HG02588 (cell line): ENCODE measurements around the gene TENM3.
"Not testable (repeated sequence)": the region's sequence is repeated elsewhere in the genome, so short reads cannot be mapped to it uniquely, and the experiment has no call there.

Experiments
- ATAC-seq: cut with Tn5 transposase; IDR thresholded peaks from one replicate; pipeline ENCODE4 v1.9.1; 2021; ENCODE audit warnings: mild to moderate bottlenecking, moderate library complexity; ENCODE audit not compliant: unreplicated experiment

TENM3 gene

DNA sequence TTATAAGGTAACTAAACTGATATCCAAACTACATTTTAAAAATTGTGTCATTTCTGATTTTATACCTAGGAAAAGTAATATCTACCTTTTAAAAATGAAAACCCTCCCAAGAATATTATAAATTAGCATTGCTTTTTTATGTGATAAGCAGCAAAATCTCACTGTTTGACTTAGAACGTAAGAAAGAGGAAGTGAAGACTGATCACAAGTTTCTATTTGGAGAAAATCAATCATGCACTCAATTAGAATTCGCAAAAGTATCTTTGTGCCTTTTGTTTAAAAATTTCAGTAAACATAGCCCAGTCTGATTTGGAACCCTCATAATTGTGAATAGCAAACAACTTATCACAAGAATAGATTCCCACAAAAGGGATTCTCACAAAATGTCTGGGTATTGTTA is 142.7 kb downstream of the TENM3 start:
- no peak for ATAC-seq

DNA sequence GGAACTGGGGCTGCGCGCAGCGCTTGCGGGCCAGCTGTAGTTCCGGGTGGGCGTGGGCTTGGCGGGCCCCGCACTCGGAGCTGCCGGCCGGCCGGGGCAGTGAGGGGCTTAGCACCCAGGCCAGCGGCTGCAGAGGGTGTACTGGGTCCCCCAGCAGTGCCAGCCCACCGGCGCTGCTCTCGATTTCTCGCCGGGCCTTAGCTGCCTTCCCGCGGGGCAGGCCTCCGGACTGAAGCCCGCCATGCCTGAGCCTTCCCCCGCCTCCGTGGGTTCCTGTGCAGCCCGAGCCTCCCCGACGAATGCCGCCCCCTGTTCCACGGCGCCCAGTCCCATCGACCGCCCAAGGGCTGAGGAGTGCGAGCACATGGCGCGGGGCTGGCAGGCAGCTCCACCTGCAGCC is 143.4 kb downstream of the TENM3 start:
- not testable (repeated sequence) for ATAC-seq

DNA sequence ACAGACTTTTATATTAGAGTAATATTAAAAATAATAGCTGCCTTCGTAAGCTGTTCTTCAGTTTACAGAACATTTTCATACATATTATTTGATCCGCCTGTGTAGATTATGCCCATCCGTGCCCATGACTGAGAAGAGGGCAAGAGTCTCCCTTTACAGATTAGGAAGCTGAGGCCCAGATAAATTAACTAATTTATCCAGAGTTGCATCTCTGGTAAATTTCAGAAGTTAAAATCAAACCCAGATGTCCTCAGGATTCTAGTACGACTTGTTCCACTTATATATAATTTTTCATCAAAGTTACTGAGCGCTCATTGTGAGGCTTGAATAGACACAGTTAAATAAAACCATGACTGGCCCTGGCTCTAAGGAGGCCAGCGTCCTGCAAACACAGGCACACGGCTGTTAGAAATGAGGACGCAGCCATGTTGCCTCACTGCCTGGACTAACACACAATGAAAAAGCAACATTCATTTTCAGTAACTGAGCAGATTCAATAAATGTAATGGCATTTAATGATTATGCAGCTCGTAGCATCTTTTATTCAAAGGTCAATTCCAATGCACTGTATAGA is 148.0 kb downstream of the TENM3 start:
- no peak for ATAC-seq

DNA sequence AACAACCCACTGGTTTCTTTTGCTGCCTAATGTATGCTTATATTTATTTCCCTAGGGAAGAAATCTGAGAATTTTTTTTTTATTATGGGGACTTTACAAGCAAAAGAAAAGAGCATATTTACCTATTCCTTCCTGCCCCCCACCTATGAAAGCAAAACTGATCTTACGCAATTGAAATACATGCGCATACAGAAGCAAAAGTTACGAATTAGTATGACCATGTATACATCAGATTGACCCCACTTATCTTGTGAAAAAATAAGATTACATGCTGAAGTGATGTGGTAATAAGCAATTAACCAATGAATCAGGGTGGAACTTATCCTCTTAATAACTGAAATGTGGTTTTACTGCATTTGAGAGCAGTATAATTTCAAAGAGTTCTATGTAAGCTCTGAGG is 151.0 kb downstream of the TENM3 start:
- ATAC-seq: no peak

DNA sequence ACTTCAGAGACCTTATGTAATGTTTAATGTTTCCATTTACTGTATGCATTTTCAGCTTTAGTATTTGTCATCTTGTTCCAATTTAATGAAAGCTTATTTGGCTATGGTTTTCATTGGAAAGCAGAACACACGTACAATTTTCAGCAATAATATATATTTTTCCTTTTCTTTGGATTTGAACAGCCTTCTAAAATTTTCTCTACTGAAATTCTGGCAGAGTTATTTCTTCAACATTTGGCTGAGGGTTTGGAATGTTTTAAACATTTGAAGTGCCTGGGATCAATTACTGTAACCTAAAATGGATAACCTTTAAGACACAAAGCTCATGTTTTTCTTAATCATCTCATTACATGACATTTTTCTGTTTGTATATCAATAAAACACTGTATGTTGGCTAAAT is 156.9 kb downstream of the TENM3 start:
- ATAC-seq: no peak

DNA sequence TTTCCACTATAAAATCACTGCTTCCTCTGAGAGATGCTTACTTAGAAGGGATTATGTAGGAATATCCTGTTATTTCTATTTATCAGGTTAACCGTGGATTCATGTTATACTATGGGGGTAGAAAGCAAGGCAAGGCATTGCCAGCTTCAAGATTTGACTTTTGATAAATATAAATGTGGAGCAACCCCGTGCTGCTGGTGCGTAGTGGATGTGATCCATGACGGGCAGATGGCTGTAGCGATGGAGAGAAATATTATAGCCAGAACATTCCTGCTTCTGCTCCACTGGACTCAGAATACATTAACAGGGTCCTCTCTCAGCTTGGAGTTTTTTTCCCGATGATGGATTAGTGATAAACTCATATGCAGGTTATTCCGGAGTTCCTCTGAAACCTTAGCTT is 157.6 kb downstream of the TENM3 start:
- no peak for ATAC-seq

DNA sequence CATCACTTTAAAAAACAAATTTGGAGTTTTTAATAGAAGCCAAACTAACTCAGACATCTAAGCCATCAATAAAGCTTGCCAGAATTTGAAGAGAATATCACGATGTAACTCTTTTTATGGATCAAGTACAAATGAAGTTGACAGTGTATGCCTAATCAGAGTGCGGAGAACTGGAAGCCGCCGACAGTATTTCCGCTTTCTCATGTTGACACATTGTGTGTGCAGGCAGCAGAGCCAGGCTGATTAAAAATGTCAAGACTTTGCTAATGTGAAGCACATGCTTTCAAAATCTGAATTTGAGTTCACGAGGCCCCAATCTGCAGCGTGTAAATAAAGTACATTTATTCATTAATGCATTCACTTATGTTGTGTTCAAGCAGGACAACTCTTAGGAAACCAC is 161.2 kb downstream of the TENM3 start:
- no peak for ATAC-seq

DNA sequence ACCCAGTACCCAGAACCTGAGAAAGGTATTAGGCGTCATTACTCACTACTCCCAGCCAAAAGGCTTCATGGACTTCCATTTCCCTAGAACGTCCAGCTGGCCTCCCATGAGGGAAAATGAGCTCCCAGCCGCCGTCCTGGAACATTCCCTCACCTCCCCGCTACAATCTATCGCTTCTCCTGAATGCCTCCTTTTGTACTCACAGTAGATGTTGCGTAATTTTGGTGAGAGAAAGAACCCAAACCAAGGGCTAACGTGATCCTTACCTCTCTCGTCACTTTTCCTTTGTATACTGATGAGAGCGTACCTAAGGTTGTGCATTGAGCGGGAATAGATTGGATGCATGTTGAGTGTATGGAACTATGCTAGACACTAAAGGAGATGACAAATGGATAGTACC is 161.9 kb downstream of the TENM3 start:
- ATAC-seq: no peak

DNA sequence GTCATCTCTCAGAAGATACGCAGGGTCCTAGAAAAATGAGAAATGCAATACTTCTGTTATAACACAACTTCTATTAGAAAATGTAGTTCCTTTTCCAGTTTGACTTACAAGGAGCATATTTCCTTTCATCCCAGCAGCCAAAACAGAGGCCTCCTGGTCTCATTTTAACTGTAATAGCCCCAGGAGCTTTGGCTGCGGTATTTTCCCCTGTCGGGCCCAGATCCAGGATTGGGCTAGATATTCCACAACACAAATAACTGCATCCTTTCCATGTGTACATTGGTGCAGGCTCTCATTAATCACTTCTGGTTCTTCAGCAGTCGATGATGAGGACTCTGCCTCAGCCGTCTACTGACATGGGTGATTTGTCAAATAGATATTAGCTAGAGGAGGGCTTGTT is 166.1 kb downstream of the TENM3 start:
- ATAC-seq: no peak

DNA sequence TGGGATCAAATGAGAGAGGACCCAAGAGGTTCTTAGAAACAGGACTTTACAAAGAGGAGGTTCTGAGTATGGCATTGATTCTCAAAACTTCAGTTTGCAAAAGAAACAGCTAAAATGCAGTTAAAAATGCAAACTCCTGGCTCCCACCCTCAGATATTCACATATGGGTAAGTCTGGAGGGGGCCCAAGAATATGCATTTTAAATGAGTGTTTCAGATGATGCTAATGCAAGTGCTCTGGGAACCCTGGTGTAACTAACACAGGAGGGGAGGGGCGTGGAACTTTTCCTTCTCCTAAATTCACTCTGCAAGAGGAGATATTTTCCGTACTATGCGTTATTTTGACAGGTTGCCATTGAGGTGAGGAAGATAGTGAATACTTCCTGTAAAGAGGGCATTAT is 168.2 kb downstream of the TENM3 start:
- ATAC-seq: no peak

DNA sequence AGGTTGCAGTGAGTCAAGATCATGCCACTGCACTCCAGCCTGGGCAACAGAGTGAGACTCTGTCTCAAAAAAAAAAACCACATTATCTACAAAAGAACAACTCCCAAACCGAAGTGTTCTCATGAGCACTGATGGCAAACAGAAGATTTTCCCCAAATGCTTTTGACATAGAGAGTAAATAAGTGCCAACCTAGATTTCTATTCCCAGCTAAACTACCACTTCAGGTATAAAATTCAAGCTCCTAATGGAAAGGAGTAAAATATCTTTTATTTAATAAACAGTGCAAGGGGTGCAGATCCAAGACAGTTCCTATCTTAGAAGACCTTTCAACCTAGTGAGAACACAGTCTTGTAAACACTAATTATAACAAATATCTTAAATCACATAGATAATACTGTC is 170.3 kb downstream of the TENM3 start:
- ATAC-seq: no peak

DNA sequence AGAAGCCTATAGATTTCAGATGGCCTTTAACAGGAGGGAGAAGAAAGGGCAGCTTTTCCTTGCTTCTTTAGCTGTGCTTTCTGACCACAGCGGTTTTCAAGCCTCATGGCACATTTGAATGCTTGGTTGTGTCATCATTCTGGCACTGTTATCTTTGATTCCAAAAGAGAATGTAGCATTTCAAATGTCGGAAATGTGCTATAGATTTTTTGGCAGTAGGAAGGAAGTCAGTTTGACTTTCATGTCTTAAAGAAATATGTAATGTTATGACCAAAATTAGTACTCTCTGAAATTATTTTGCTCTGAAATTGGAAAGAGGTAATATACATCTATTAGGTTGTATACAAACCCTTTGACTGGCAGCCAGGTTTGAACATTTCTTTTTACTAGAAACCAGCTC is 171.9 kb downstream of the TENM3 start:
- ATAC-seq: no peak

DNA sequence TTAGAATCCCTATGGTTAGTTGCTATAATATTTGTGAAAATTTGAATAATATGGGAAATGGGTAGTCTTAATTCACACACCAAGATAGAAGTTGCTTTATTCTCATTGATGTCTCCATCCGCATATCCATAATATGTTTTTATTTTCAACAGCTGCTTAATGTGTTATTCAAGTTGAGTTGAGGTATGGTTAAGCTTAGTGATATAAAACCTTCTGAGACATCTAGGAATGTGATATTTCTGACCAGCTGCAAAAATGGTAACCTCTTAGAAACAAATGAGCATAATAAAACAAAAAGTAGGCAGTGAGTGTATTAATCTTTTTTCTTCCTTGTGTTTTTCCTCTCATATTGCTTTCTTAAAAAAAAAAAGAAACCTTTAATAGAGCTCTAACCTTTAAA is 172.9 kb downstream of the TENM3 start:
- no peak for ATAC-seq

DNA sequence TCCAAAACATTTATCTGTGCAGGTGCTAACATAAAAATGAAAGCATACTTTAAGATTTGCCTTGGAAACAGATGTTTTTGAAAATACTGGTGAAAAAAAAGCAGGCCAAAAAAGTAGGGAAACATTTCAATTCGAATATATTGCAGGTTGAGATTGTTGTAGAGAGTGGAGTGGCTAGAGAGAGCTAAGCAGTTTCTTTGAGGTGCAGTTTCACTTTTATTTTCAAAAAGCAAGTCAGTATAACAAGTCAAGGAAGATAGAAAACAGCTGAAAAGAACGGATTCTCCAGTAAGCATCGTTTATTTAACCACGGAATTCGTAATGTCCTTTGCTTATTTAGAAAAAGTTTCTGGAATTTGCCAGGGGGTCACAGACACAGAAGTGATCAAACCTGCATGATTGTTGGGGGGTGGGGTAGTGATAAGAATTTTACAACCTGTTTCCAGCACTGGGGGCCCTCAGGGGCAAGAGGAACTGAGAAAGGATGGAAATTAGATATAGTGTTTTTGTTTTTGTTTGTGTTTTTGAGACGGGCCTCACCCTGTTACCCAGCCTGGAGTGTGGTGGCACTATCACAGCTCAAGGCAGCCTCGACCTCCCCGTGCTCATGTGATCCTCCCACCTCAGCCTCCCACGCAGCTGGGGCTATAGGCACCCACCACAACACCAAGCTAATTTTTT is 175.0 kb downstream of the TENM3 start:
- no peak for ATAC-seq

DNA sequence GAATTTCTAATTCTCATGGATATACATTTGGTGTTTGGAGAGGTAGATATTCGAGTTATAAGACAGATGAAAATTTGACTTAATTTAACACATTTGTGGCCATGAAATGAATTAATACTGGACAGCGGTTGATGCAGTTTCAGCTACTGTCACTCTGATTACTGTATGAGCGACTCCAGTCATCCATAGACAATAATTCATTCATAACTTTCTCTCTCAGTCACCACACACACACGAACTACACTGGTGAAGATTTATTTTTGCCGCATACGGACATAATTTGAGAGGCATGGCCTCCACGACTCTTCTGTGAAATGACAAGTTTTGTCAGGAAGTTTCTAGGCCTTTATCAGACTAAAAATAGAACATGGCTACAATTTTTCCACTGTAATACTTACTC is 177.0 kb downstream of the TENM3 start:
- ATAC-seq: no peak

DNA sequence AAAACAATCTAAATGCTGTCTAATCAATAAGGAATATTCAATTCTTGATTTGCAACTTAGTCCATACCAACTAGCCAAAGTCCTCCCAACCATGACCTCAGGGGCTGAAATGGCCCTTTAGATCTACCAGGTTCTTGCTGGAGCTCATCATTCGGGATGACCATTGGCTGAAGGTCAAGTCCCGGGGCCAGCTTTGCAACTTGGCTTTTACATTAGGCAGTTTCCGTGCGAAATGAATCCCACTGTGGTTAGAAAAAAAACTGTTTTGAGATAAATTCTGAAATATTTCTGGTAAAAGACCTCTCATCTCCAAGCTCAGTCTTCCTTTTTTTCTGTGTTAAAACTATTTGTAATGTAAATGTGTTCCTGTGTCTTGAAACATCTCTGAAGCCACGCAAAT is 178.6 kb downstream of the TENM3 start:
- no peak for ATAC-seq

DNA sequence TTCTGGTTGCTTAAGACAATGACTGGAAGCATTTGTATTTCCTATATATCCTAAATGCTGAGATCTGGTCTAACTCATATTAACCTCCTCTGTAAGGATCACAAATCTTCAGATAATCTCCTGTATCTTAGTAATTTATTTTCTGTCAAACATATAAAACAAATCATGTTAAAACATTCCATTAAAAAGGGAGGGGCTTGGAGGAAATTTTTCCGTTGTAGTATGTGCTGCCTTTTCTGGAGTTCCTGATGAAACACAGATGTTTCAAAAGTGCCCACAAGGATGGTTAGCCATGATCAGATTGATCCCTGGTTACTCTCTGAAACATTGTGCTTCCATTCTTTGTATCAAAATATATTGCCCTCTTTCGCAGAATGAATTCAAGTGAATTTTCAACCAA is 182.1 kb downstream of the TENM3 start:
- ATAC-seq: no peak

DNA sequence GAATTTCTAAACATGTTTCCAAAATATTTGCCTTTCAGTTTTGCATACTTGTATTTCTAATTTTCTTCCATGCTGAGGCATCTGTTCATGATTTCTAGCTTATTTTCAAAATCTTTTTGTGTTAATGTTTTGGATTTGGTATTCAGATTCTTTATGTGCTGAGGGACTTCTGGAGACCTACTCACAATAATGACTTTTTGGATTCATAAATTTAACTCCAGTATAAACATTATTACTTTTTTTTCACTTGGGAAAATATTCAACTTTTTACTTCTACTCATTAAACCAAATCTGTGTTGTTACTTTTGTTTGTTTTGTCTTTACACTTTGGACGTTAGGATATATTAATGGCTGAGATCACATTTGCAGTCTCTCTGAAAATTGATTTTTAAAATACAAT is 183.7 kb downstream of the TENM3 start:
- ATAC-seq: no peak

DNA sequence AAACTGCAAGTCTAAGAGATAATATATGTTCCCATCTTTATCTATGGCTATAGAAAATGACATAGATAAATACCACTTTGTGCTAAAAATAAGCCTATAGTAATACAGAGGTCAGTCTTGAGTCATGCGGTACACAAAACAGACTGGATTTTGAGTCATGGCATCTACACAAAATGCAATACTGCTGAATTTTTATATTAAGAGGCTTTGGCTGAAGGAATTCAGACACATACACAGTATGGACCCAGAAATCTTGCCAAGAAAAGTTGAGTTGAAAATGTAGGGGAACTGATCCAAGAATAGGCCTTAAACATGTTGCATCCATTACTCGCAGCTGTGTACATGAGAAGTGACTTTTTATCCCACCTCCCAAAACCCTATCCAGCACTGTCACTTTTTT is 184.4 kb downstream of the TENM3 start:
- ATAC-seq: no peak

DNA sequence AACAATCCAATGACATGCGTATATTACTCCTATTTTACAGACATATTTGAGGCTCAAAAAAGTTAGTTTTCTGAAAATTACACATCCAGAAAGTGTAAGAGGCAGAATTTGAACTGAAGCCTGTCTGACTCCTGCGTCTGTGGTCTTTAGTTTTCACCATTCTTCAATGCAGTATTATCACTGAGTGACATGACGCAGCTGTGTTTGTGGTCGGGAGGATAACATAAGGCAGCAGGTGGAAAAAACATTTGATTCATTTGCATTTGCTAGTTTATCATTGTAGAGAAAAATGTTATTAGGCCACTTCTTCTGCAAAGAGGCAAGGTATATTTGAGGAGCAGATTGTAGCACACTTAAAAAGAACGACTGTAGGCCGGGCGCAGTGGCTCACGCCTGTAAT is 186.7 kb downstream of the TENM3 start:
- ATAC-seq: no peak

DNA sequence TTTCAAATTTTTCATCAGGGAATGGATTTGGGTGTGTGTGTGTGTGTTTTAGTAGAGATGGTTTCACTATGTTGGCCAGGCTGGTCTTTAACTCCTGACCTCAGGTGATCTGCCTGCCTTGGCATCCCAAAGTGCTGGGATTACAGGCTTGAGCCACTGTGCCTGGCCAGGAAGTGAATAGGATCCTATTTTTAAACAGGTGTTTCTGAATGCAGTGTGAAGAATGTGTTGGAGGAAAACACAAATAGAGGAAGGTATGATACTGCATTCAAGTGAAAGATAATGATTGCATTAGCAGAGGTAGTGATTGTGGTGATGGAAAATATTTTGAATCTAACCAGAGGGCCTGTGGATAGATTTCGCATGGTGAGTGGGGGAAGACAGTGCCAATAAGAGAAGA is 189.6 kb downstream of the TENM3 start:
- ATAC-seq: no peak

DNA sequence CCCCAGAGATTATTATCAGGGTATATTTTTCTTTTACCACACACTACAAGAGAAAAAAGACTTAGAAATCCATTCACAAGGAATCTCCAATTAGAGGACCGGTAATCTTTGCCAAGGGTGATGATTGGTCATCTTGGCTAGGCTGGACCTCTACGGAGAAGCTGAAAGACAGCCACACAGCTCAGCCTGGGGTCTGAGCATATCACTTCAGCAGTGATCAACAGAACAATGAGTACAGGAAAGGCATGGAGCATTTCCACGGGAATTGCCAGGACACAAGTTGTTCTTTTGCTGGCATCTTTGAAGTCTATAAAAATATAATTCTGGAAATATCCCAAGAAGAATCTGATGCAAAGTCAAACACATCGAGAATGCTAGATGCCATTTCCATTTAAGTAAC is 191.5 kb downstream of the TENM3 start:
- ATAC-seq: no peak

DNA sequence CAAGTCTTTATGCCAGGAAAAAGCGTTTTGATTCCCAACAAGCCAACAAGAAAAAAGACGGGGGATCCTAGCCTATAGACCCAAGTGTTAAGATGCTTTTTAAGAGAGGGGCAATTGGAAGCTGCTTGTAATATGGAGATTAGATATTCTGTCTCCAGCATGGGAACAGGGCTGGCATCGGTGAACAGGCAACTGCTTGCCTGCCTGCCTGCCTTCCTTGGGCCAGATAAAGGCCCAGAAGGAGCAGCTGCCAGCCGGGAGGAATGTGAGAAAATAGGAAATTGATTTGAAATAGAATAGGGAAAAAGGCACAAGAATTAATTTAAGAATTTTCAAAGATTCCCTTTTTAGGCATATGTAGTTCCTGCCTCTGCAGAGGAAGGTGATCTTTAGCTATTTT is 192.2 kb downstream of the TENM3 start:
- ATAC-seq: no peak
